Uterus (tissue), 2 donors: ENCODE measurements around the gene PAFAH2.

Experiments used
- CTCF ChIP-seq, 4 experiments: fragments of 200-600 bp in 2 of 4; fragments of 450-650 bp in 2 of 4; sonication (generic) in 2 of 4; IDR thresholded peaks; one replicate each; pipeline ENCODE4 v1.5.1; 2016 to 2019; ENCODE audit warnings: antibody characterized with exemption in 4 of 4, mild to moderate bottlenecking in 2 of 4, moderate library complexity in 1 of 4
- POLR2A ChIP-seq, 2 donors: fragments of 450-650 bp; IDR thresholded peaks; one replicate each; pipeline ENCODE4 v1.6.1; 2016; ENCODE audit warnings: antibody characterized with exemption in 2 of 2, mild to moderate bottlenecking in 1 of 2, moderate library complexity in 1 of 2

- TF ChIP-seq CTCF (IDR thresholded peaks at IDR 0.05) (no peak), POLR2A (IDR thresholded peaks at IDR 0.05) (no peak)
Measured at GRCh38 chr1:26031196-26031595, 33.3 kb upstream of the PAFAH2 start.
